H9 (cell line): Measurements from ENCODE around the gene VARS1. TPM values are rescaled to one million over a fixed set of nuclear protein-coding genes. Genes with fewer than 3 reads are reported as not detected.
A peak's percentile ranks its signal among the peaks of the same experiment; 100 is the strongest.

ENCODE experiments used
- DNase-seq: peaks from one replicate; pipeline ENCODE4 v3.0.0-alpha.2; 2017
- H2AFZ ChIP-seq: one replicate; pipeline ENCODE4 v1.6.1; 2013; ENCODE audit warnings: mild to moderate bottlenecking, low read length, control low read depth, moderate library complexity
- H2AK5ac ChIP-seq: 2 replicates; pipeline ENCODE4 v1.6.1; 2013; ENCODE audit warnings: low read length, control low read depth, mixed read lengths; ENCODE audit not compliant: insufficient read length
- H2BK120ac ChIP-seq: one replicate; pipeline ENCODE4 v1.6.1; 2013; ENCODE audit warnings: low read depth, mild to moderate bottlenecking, low read length, control low read depth, inconsistent platforms; ENCODE audit not compliant: poor library complexity, severe bottlenecking
- H2BK12ac ChIP-seq: 2 replicates; pipeline ENCODE4 v1.6.1; 2013; ENCODE audit warnings: low read length, control low read depth, mixed read lengths, low read depth; ENCODE audit not compliant: insufficient read length
- H2BK15ac ChIP-seq: 2 replicates; pipeline ENCODE4 v1.6.1; 2013; ENCODE audit warnings: low read depth, low read length, control low read depth
- H2BK20ac ChIP-seq: one replicate; pipeline ENCODE4 v1.6.1; 2013; ENCODE audit warnings: low read depth, mild to moderate bottlenecking, low read length, control low read depth, inconsistent platforms; ENCODE audit not compliant: poor library complexity, severe bottlenecking
- H2BK5ac ChIP-seq: 2 replicates; pipeline ENCODE4 v1.6.1; 2013; ENCODE audit warnings: low read length, control low read depth, mixed read lengths; ENCODE audit not compliant: insufficient read length
- H3K14ac ChIP-seq: 2 replicates; pipeline ENCODE4 v1.6.1; 2013; ENCODE audit warnings: low read length, control low read depth; ENCODE audit not compliant: insufficient read depth
- H3K18ac ChIP-seq: 2 replicates; pipeline ENCODE4 v1.6.1; 2013; ENCODE audit warnings: low read depth, mild to moderate bottlenecking, mixed read lengths, low read length, control low read depth; ENCODE audit not compliant: insufficient read length
- H3K23ac ChIP-seq: 2 replicates; pipeline ENCODE4 v1.6.1; 2013; ENCODE audit warnings: low read length, control low read depth, mixed read lengths, low read depth; ENCODE audit not compliant: insufficient read length
- H3K23me2 ChIP-seq: 2 replicates; pipeline ENCODE4 v1.6.1; 2013; ENCODE audit warnings: low read depth, mild to moderate bottlenecking, mixed read lengths, low read length, control low read depth; ENCODE audit not compliant: insufficient read length, poor library complexity, severe bottlenecking
- H3K27ac ChIP-seq: 2 replicates; pipeline ENCODE4 v1.5.1; 2013; ENCODE audit warnings: low read length, control low read depth, mixed read lengths, low read depth; ENCODE audit not compliant: insufficient read length
- H3K27me3 ChIP-seq: 2 replicates; pipeline ENCODE4 v1.6.1; 2013; ENCODE audit warnings: low read length, control low read depth, inconsistent platforms; ENCODE audit not compliant: insufficient read depth
- H3K4ac ChIP-seq: 2 replicates; pipeline ENCODE4 v1.6.1; 2013; ENCODE audit warnings: low read depth, mild to moderate bottlenecking, control low read depth, inconsistent platforms, low read length, moderate library complexity
- H3K4me1 ChIP-seq: 2 replicates; pipeline ENCODE4 v1.6.1; 2013; ENCODE audit warnings: low read length, control low read depth, inconsistent platforms; ENCODE audit not compliant: insufficient read depth
- H3K4me2 ChIP-seq: 2 replicates; pipeline ENCODE4 v1.6.1; 2013; ENCODE audit warnings: low read length, control low read depth, mixed read lengths; ENCODE audit not compliant: insufficient read length, insufficient read depth
- H3K56ac ChIP-seq: 2 replicates; pipeline ENCODE4 v1.6.1; 2013; ENCODE audit warnings: low read depth, mild to moderate bottlenecking, mixed read lengths, low read length, control low read depth; ENCODE audit not compliant: insufficient read length
- H3K79me1 ChIP-seq: 2 replicates; pipeline ENCODE4 v1.6.1; 2013; ENCODE audit warnings: low read depth, mild to moderate bottlenecking, moderate library complexity, low read length, control low read depth, inconsistent platforms; ENCODE audit not compliant: insufficient read depth, poor library complexity, severe bottlenecking
- H3K79me2 ChIP-seq: 2 replicates; pipeline ENCODE4 v1.6.1; 2013; ENCODE audit warnings: low read length, control low read depth, inconsistent platforms; ENCODE audit not compliant: insufficient read depth
- H3K9ac ChIP-seq: 2 replicates; pipeline ENCODE4 v1.6.1; 2013; ENCODE audit warnings: low read length, control low read depth, mixed read lengths; ENCODE audit not compliant: insufficient read length; ENCODE audit errors: extremely low read depth
- H3K9me3 ChIP-seq: one replicate; pipeline ENCODE4 v1.6.1; 2013; ENCODE audit warnings: low read depth, low read length, inconsistent platforms; ENCODE audit not compliant: control insufficient read depth
- H3T11ph ChIP-seq: one replicate; pipeline ENCODE4 v1.6.1; 2013; ENCODE audit warnings: mild to moderate bottlenecking, low read length, control low read depth, inconsistent platforms
- H4K20me1 ChIP-seq: one replicate; pipeline ENCODE4 v1.6.1; 2013; ENCODE audit not compliant: control insufficient read depth, insufficient read length, insufficient read depth
- H4K5ac ChIP-seq: 2 replicates; pipeline ENCODE4 v1.6.1; 2013; ENCODE audit warnings: low read depth, mild to moderate bottlenecking, mixed read lengths, low read length, control low read depth; ENCODE audit not compliant: insufficient read length
- H4K8ac ChIP-seq: replicated peaks from 2 replicates; pipeline ENCODE4 v1.6.1; 2013; ENCODE audit warnings: low read length, control low read depth, mixed read lengths, low read depth; ENCODE audit not compliant: insufficient read length
- H4K91ac ChIP-seq: 2 replicates; pipeline ENCODE4 v1.6.1; 2013; ENCODE audit warnings: low read depth, mild to moderate bottlenecking, moderate library complexity, mixed read lengths, low read length, control low read depth; ENCODE audit not compliant: insufficient read length
- H3K27ac Mint-ChIP-seq, 3 experiments: 2 replicates in 2 of 3; 3 replicates in 1 of 3; pipeline ENCODE4 v1.8.0; 2020 to 2021; ENCODE audit warnings: mixed read lengths in 3 of 3, mild to moderate bottlenecking in 1 of 3, moderate library complexity in 1 of 3
- H3K27me3 Mint-ChIP-seq: 2 replicates; pipeline ENCODE4 v1.8.0; 2021; ENCODE audit warnings: low read depth, mild to moderate bottlenecking, moderate library complexity, mixed read lengths
- H3K36me3 Mint-ChIP-seq, 3 experiments: 2 replicates in 2 of 3; 3 replicates in 1 of 3; pipeline ENCODE4 v1.8.0; 2020 to 2021; ENCODE audit warnings: low read depth in 3 of 3, mixed read lengths in 3 of 3; ENCODE audit not compliant: insufficient read depth in 1 of 3
- H3K4me1 Mint-ChIP-seq, 2 experiments: 2 replicates each; pipeline ENCODE4 v1.8.0; 2020; ENCODE audit warnings: mixed read lengths in 2 of 2
- H3K4me3 Mint-ChIP-seq, 2 experiments: 2 replicates in 1 of 2; 3 replicates in 1 of 2; pipeline ENCODE4 v1.8.0; 2020 to 2021; ENCODE audit warnings: mild to moderate bottlenecking in 2 of 2, mixed read lengths in 2 of 2, moderate library complexity in 1 of 2
- H3K9me3 Mint-ChIP-seq, 2 experiments: 2 replicates in 1 of 2; 3 replicates in 1 of 2; pipeline ENCODE4 v1.8.0; 2020; ENCODE audit warnings: mild to moderate bottlenecking in 2 of 2, mixed read lengths in 2 of 2, moderate library complexity in 1 of 2
- WGBS: extraction: QIAGEN DNeasy Blood & Tissue Kit; methylation state at CpG from one replicate; pipeline ENCODE4 v1.1.7; 2013; ENCODE audit warnings: missing lambda C conversion rate, low lambda C conversion rate, mixed read lengths; ENCODE audit not compliant: insufficient read length; ENCODE audit errors: extremely low coverage; 5-methylcytosine and 5-hydroxymethylcytosine counted together
- total RNA-seq: library from RNA; stranded (reverse); gene quantifications from 2 replicates; pipeline ENCODE4 v1.2.1, GENCODE V29; 2021
- TF ChIP-seq, protein P1 (sequence below): fragments of 200-600 bp; sonication (generic); conservative IDR thresholded peaks from 3 replicates; pipeline ENCODE4 v1.8.0; 2021; ENCODE audit warnings: antibody characterized with exemption, mild to moderate bottlenecking

The VARS1 gene
- total RNA-seq, 1 experiment from 2014 or later = 154 TPM

DNA sequence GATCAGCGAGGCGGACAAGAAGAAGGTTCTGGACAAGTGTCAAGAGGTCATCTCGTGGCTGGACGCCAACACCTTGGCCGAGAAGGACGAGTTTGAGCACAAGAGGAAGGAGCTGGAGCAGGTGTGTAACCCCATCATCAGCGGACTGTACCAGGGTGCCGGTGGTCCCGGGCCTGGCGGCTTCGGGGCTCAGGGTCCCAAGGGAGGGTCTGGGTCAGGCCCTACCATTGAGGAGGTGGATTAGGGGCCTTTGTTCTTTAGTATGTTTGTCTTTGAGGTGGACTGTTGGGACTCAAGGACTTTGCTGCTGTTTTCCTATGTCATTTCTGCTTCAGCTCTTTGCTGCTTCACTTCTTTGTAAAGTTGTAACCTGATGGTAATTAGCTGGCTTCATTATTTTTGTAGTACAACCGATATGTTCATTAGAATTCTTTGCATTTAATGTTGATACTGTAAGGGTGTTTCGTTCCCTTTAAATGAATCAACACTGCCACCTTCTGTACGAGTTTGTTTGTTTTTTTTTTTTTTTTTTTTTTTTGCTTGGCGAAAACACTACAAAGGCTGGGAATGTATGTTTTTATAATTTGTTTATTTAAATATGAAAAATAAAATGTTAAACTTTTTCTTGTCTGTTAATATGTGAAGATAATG is 34.2 kb upstream of the VARS1 start:
- no peak overlapping the region for H3K23ac ChIP-seq
- TF ChIP-seq, protein P1, sequence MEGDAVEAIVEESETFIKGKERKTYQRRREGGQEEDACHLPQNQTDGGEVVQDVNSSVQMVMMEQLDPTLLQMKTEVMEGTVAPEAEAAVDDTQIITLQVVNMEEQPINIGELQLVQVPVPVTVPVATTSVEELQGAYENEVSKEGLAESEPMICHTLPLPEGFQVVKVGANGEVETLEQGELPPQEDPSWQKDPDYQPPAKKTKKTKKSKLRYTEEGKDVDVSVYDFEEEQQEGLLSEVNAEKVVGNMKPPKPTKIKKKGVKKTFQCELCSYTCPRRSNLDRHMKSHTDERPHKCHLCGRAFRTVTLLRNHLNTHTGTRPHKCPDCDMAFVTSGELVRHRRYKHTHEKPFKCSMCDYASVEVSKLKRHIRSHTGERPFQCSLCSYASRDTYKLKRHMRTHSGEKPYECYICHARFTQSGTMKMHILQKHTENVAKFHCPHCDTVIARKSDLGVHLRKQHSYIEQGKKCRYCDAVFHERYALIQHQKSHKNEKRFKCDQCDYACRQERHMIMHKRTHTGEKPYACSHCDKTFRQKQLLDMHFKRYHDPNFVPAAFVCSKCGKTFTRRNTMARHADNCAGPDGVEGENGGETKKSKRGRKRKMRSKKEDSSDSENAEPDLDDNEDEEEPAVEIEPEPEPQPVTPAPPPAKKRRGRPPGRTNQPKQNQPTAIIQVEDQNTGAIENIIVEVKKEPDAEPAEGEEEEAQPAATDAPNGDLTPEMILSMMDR = peak; percentile 70; the same call in 2 of the 3 replicates
- no peak overlapping the region for H3K27ac ChIP-seq
- no peak overlapping the region for H2AFZ ChIP-seq
- H2BK12ac ChIP-seq = no peak overlapping the region
- no peak overlapping the region for H4K5ac ChIP-seq
- no peak overlapping the region for H2BK5ac ChIP-seq
- H3K56ac ChIP-seq = no peak overlapping the region
- peaks cover 32% of the 10 kb centered on the region in 2 experiments for H3K4me1 Mint-ChIP-seq
- no peak overlapping the region for H2BK120ac ChIP-seq
- H3K4ac ChIP-seq = no peak overlapping the region
- no peaks in the 10 kb centered on the region for H3K79me1 ChIP-seq
- no peak overlapping the region for H3K27ac Mint-ChIP-seq
- peak overlapping the region; percentile 79 to 88 for H3K4me3 Mint-ChIP-seq
- H3K14ac ChIP-seq = no peak overlapping the region
- no peaks in the 10 kb centered on the region for H3K27me3 ChIP-seq
- H4K20me1 ChIP-seq = no peaks in the 10 kb centered on the region
- H3K23me2 ChIP-seq = peaks cover 15% of the 10 kb centered on the region
- H2AK5ac ChIP-seq = no peak overlapping the region
- no peak overlapping the region for H3T11ph ChIP-seq
- H3K9ac ChIP-seq = peak overlapping the region; percentile 52
- H3K27me3 Mint-ChIP-seq = peaks cover 4% of the 10 kb centered on the region
- H4K8ac ChIP-seq = no peak overlapping the region
- peaks cover under 1 to 3% (median under 1%) of the 10 kb centered on the region in 3 experiments; a peak in 5 of 7 replicates for H3K36me3 Mint-ChIP-seq
- no CpG with 5 or more reads among the region's 15 CpGs for WGBS
- no peak overlapping the region for H2BK20ac ChIP-seq
- DNase-seq = no peak
- H3K4me2 ChIP-seq = peak overlapping the region; percentile 61
- peaks cover 5% of the 10 kb centered on the region; the same call in 1 of the 2 replicates for H3K79me2 ChIP-seq
- no peaks in the 10 kb centered on the region for H3K9me3 ChIP-seq
- H3K9me3 Mint-ChIP-seq = no peaks in the 10 kb centered on the region; a peak in 2 of 5 replicates
- H2BK15ac ChIP-seq = no peak overlapping the region
- peaks cover 2% of the 10 kb centered on the region; the same call in 1 of the 2 replicates for H3K4me1 ChIP-seq
- no peak overlapping the region for H4K91ac ChIP-seq
- no peak overlapping the region for H3K18ac ChIP-seq
